ENCODE measurements around the gene HOXD8. TPM values are rescaled to one million over a fixed set of nuclear protein-coding genes. Genes with fewer than 3 reads are reported as not detected.
A peak's percentile ranks its signal among the peaks of the same experiment; 100 is the strongest.

Gene HOXD8
- not detected for total RNA-seq

- H3K9me3 Mint-ChIP-seq = no peaks in the 10 kb centered on the region
- ATAC-seq = peak in 1 of 2 donors; percentile 33
- DNase-seq (ENCODE audit: low spot score in 2 of 2) = no peak
- peaks cover 0 to 18% of the 10 kb centered on the region in 2 donors for H3K36me3 Mint-ChIP-seq
- H3K27ac Mint-ChIP-seq = peak within 1 kb of the TSS in 1 of 2 donors; percentile 77
These were observed at the start of gene HOXD8 for GRCh38 chr2:176128982-176129796. TSS of gene HOXD8 (plus strand) at chr2:176129705. CDS start at chr2:176130367, 662 bp downstream.

GRCh38 chr2:176079831-176080539 is 49.5 kb upstream of the HOXD8 start:
- Mint-ChIP-seq H3K36me3 (peaks cover 31 to 66% of the 10 kb centered on the region in 2 donors), H3K27ac (peak overlapping the region in 1 of 2 donors; percentile 70), H3K9me3 (peaks cover 6 to 23% of the 10 kb centered on the region in 2 donors)
- DNase-seq (ENCODE audit: low spot score in 2 of 2) (no peak), ATAC-seq (peak in 1 of 2 donors; percentile 59)

GRCh38 chr2:176080540-176081375 is 48.7 kb upstream of the HOXD8 start:
- ATAC-seq (no peak), DNase-seq (ENCODE audit: low spot score in 2 of 2) (no peak)
- peaks cover 4 to 19% of the 10 kb centered on the region in 2 donors for H3K9me3 Mint-ChIP-seq
- peak overlapping the region in 1 of 2 donors; percentile 93 for H3K27ac Mint-ChIP-seq
- H3K36me3 Mint-ChIP-seq = peaks cover 31 to 59% of the 10 kb centered on the region in 2 donors

DNA sequence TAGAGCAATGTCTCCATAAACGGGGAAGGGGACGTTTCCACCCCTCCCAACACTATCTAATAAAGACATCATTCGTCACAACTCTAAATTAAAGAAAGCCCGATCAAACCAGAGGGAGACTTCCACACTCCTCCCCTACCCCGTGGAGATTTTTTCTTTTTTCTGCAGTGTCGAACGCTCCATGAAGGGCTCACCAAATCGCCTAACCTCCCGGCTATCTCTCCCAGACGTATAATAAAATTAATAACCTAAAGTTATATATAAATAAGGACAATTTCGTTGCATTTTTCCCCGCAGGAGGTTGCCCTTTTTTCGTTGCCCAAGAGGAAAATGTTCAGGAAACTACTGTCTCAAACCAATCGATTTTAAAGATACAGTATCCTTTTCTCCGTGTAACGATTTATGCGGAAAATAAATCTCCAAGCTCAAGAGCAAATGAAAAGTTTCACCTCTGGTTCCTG is 48.1 kb upstream of the HOXD8 start:
- peaks cover 31 to 55% of the 10 kb centered on the region in 2 donors for H3K36me3 Mint-ChIP-seq
- H3K9me3 Mint-ChIP-seq = peaks cover 2 to 16% of the 10 kb centered on the region in 2 donors
- H3K27ac Mint-ChIP-seq = peak overlapping the region in 1 of 2 donors; percentile 93
- DNase-seq (ENCODE audit: low spot score in 2 of 2) = peak in 1 of 2 donors; percentile 3
- no peak for ATAC-seq

GRCh38 chr2:176081837-176082524 is 47.5 kb upstream of the HOXD8 start:
- peaks cover 0 to 13% of the 10 kb centered on the region in 2 donors for H3K9me3 Mint-ChIP-seq
- peak overlapping the region in 1 of 2 donors; percentile 95 for H3K27ac Mint-ChIP-seq
- DNase-seq (ENCODE audit: low spot score in 2 of 2) (peak in 1 of 2 donors; percentile 27), ATAC-seq (no peak)
- peaks cover 31 to 57% of the 10 kb centered on the region in 2 donors for H3K36me3 Mint-ChIP-seq

GRCh38 chr2:176082525-176082823 is 47.0 kb upstream of the HOXD8 start:
- ATAC-seq = no peak

GRCh38 chr2:176082824-176083751 is 46.4 kb upstream of the HOXD8 start:
- DNase-seq (ENCODE audit: low spot score in 2 of 2) (peak in 1 of 2 donors; percentile 23), ATAC-seq (no peak)
- peaks cover 31 to 64% of the 10 kb centered on the region in 2 donors for H3K36me3 Mint-ChIP-seq
- peak overlapping the region; percentile 62 to 91 for H3K27ac Mint-ChIP-seq
- H3K9me3 Mint-ChIP-seq = peaks cover 0 to 13% of the 10 kb centered on the region in 2 donors

More at GRCh38 chr2:176082525-176082823, 47.0 kb upstream of the HOXD8 start:
- Mint-ChIP-seq H3K36me3 (peaks cover 31 to 62% of the 10 kb centered on the region in 2 donors), H3K27ac (peak overlapping the region in 1 of 2 donors; percentile 95), H3K9me3 (peaks cover 0 to 13% of the 10 kb centered on the region in 2 donors)
- DNase-seq (ENCODE audit: low spot score in 2 of 2) = no peak

DNA sequence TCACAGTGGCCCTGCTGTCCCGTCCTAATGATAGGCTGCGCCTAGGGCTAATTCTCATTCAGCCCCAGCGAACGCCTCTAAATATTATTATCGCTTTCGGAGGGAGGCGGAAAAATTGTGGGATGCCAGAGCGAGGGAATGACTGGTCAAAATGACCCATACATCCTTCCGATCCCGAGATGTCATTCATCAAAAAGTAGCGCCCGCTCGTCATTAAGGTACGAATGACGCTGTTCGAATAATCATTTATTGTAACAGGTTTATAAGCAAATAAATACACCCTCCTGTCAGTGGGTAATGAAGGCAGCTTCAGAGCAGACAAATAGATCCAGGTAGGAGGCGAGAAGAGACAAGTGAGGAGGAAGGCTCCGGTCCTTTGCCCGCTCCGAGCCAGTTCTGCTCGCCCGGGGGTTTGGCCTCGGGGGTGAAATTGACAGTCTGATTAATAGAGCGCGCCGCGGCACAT is 45.7 kb upstream of the HOXD8 start, which contains the start of gene EVX2:
Gene EVX2, minus strand, starts transcription at position 167 of the 466 bp plus-strand sequence. CDS start 186 bp downstream, outside the sequence.
- ATAC-seq = no peak
- peaks cover 24 to 61% of the 10 kb centered on the region in 2 donors for H3K36me3 Mint-ChIP-seq
- DNase-seq (ENCODE audit: low spot score in 2 of 2) = peak in 1 of 2 donors; percentile 3
- peak within 1 kb of the TSS; percentile 62 to 91 for H3K27ac Mint-ChIP-seq
- peaks cover 0 to 13% of the 10 kb centered on the region in 2 donors for H3K9me3 Mint-ChIP-seq

DNA sequence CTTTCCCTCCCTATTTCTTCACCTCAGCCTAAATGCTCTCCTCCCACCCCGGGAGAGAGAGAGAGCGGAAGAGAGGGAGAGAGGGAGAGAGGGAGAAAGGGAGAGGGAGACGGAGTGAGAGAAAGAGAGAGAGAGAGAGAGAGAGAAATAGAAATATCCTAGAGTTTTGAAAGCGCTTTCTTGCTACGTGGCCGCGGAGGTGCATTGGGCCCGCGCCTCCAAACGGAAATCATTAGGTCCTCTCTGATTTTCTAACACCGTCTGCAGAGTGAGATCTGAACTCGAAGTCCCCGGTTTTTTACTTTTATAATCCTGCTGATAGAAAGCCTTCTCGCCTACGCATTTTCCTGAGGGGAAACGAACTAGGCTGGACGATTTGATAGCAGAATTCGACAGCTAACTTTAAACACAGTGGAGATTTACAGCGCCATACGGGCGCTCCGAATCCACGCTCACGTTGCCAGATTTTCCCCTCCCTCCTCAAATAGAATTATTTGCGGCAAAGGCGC is 44.8 kb upstream of the HOXD8 start:
- H3K9me3 Mint-ChIP-seq = peaks cover 0 to 7% of the 10 kb centered on the region in 2 donors
- DNase-seq (ENCODE audit: low spot score in 2 of 2) (peak in 1 of 2 donors; percentile 2), ATAC-seq (no peak)

DNA sequence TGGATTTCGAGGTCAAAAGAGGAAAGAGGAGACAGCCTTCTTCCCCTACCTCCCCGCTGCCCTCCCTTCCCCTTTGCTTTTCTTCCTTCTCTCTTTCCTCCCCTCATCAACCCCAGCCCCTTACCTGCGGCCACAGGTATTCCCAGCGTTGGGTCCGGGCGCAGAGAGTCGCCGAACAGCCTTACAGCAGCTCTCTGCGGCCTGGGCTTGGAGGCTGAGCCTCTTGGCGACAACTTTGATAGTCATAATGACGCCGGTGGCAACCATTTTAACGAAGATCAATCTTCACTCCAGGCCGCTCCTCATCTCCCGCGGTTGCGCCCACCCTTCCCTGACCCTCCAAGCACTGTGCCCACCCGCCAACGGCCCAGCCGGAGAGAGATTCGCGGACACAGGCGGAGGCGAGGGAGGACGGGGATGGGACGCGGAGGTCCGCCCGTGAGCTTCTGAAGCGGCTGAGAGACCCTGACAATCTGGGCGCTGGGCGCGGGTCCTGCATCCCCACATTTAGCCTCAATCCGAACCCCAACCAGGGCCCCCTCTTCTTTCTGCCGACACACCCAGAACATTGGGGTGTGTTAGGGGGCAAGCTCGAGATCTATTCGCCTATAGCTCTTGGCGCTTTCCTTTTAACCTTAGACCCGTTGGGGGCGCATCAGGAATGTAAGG is 44.3 kb upstream of the HOXD8 start:
- H3K36me3 Mint-ChIP-seq = peaks cover 20 to 59% of the 10 kb centered on the region in 2 donors
- no peak for ATAC-seq
- H3K9me3 Mint-ChIP-seq = peaks cover 0 to 7% of the 10 kb centered on the region in 2 donors
- peak overlapping the region in 1 of 2 donors; percentile 88 for H3K27ac Mint-ChIP-seq
- no peak for DNase-seq (ENCODE audit: low spot score in 2 of 2)

More for the DNA sequence above, 44.8 kb upstream of the HOXD8 start:
- H3K27ac Mint-ChIP-seq = peak overlapping the region in 1 of 2 donors; percentile 88
- H3K36me3 Mint-ChIP-seq = peaks cover 20 to 59% of the 10 kb centered on the region in 2 donors

- Mint-ChIP-seq H3K27ac (peak overlapping the region in 1 of 2 donors; percentile 84), H3K36me3 (peaks cover 23 to 57% of the 10 kb centered on the region in 2 donors), H3K9me3 (peaks cover 0 to 7% of the 10 kb centered on the region in 2 donors)
- DNase-seq (ENCODE audit: low spot score in 2 of 2) (no peak), ATAC-seq (no peak)
These were observed 43.4 kb upstream of the HOXD8 start for GRCh38 chr2:176085861-176086771.

- DNase-seq (ENCODE audit: low spot score in 2 of 2) (no peak), ATAC-seq (no peak)
- H3K9me3 Mint-ChIP-seq = peaks cover 0 to 7% of the 10 kb centered on the region in 2 donors
- H3K27ac Mint-ChIP-seq = no peak overlapping the region
- peaks cover 33 to 60% of the 10 kb centered on the region in 2 donors for H3K36me3 Mint-ChIP-seq
These were observed 42.0 kb upstream of the HOXD8 start for GRCh38 chr2:176087330-176088047.

Data from activated naive CD4-positive, alpha-beta T cell treated with anti-CD3 and anti-CD28 coated beads, Interleukin-2, amount 50 U/mL, for 72 hours (primary cell).